Measurements from ENCODE around the gene NTM. TPM values are rescaled to one million over a fixed set of nuclear protein-coding genes. Genes with fewer than 3 reads are reported as not detected.

NTM gene
- total RNA-seq, 1 donor from 2014 or later, result not detected

- no peak for TF ChIP-seq CTCF (IDR thresholded peaks at IDR 0.05)
- POLR2A ChIA-PET, result no interaction called here
- Mint-ChIP-seq H3K36me3 (ENCODE audit: low read depth) (no peaks in the 10 kb centered on the region), H3K4me1 (no peaks in the 10 kb centered on the region), H3K27ac (no peak overlapping the region), H3K9me3 (no peaks in the 10 kb centered on the region), H3K27me3 (no peaks in the 10 kb centered on the region), H3K4me3 (no peak overlapping the region)
- DNase-seq (no peak), ATAC-seq (ENCODE audit: low read depth) (no peak)
- intact Hi-C loops (cut with micrococcal nuclease), result no loop called here
- CTCF ChIA-PET, result no interaction called here
Observed at GRCh38 chr11:131773626-131774025, 403.2 kb downstream of the NTM start.

GRCh38 chr11:131776211-131776610 lies 405.8 kb downstream of the NTM start:
- Mint-ChIP-seq H3K9me3 (no peaks in the 10 kb centered on the region), H3K4me1 (no peaks in the 10 kb centered on the region), H3K4me3 (no peak overlapping the region), H3K27me3 (no peaks in the 10 kb centered on the region), H3K36me3 (ENCODE audit: low read depth) (no peaks in the 10 kb centered on the region), H3K27ac (no peak overlapping the region)
- ChIA-PET CTCF (no interaction called here), POLR2A (no interaction called here)
- ATAC-seq (ENCODE audit: low read depth) (no peak), DNase-seq (no peak)
- intact Hi-C loops (cut with micrococcal nuclease), result no loop called here
- no peak for TF ChIP-seq CTCF (IDR thresholded peaks at IDR 0.05)

GRCh38 chr11:131785801-131786200 lies 415.4 kb downstream of the NTM start:
- no peak for TF ChIP-seq CTCF (IDR thresholded peaks at IDR 0.05)
- no peak for DNase-seq
- H3K4me3 Mint-ChIP-seq, result no peak overlapping the region
- intact Hi-C loops (cut with micrococcal nuclease), result no loop called here
- H3K4me1 Mint-ChIP-seq, result no peaks in the 10 kb centered on the region
- no peaks in the 10 kb centered on the region for H3K9me3 Mint-ChIP-seq
- ChIA-PET CTCF (no interaction called here), POLR2A (no interaction called here)
- no peak overlapping the region for H3K27ac Mint-ChIP-seq
- ATAC-seq (ENCODE audit: low read depth), result no peak
- H3K27me3 Mint-ChIP-seq, result no peaks in the 10 kb centered on the region
- H3K36me3 Mint-ChIP-seq (ENCODE audit: low read depth), result no peaks in the 10 kb centered on the region

DNA sequence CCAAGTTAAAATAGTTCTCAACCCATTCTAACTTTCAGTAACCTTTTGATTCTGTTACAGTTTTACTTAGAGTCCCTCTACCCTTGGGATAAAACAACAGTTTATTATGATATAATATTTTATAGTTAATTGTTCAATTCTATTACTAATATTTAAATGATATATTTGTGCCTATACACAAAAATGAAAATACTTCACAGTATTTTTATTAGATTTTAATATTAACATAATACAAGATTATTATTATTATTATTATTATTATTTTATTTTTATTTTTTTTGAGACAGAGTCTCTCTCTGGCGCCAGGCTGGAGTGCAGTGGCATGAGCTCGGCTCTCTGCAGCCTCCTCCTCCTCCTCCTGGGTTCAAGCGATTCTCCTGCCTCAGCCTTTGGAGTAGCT lies 416.7 kb downstream of the NTM start:
- POLR2A ChIA-PET, result no interaction called here
- CTCF ChIA-PET, result no interaction called here
- DNase-seq, result no peak
- H3K27ac Mint-ChIP-seq, result no peak overlapping the region
- no peak overlapping the region for H3K4me3 Mint-ChIP-seq
- intact Hi-C loops (cut with micrococcal nuclease), result no loop called here
- no peak for ATAC-seq (ENCODE audit: low read depth)
- H3K9me3 Mint-ChIP-seq, result peaks cover under 1% of the 10 kb centered on the region
- H3K4me1 Mint-ChIP-seq, result no peaks in the 10 kb centered on the region
- no peaks in the 10 kb centered on the region for H3K27me3 Mint-ChIP-seq
- H3K36me3 Mint-ChIP-seq (ENCODE audit: low read depth), result no peaks in the 10 kb centered on the region
- TF ChIP-seq CTCF (IDR thresholded peaks at IDR 0.05), result no peak

DNA sequence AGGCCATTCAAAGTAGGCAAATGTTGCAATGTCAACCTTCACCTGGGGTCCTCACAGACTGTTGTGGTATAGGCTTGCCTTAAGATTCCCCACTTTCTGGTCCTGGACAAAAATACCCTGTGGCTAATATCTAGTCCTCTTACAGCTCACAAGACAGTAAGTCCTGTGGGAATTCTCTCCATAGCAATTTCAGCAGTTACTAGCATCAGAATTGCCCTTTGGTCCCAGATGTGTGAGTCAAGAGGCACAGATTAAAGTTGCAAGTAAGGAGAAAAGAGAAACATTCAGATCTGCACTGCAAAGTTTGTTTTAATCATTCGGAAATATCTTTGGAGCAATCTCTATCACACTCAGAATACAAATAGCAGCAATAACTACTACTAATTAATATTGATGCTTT lies 420.2 kb downstream of the NTM start:
- Mint-ChIP-seq H3K27ac (no peak overlapping the region), H3K4me3 (no peak overlapping the region), H3K4me1 (no peaks in the 10 kb centered on the region), H3K27me3 (no peaks in the 10 kb centered on the region), H3K36me3 (ENCODE audit: low read depth) (no peaks in the 10 kb centered on the region), H3K9me3 (peaks cover 2% of the 10 kb centered on the region)
- ATAC-seq (ENCODE audit: low read depth) (no peak), DNase-seq (no peak)
- intact Hi-C loops (cut with micrococcal nuclease), result no loop called here
- ChIA-PET POLR2A (no interaction called here), CTCF (no interaction called here)
- no peak for TF ChIP-seq CTCF (IDR thresholded peaks at IDR 0.05)
